ENCODE data around the gene ELOVL2.

DNA sequence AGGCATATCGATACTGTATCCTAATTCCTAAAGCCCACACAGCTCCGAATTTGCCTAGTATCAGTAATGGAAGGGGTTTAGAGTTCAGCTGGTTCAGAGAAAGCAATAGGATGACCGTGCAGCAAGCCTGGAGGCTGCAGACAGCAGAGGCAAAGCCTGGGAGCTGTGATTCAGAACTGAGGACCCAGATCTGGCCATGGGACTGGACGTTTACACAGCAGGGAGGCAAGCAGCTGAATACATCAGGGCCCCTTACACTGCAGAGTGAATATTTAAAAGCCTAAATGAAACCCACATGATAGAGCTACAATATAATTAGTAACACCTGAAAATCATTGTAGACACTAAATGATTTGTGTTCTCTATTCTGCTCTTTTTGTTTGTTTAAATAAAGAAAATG lies 38.0 kb downstream of the ELOVL2 start:
- TF ChIP-seq CHD2 (IDR thresholded peaks at IDR 0.05; ENCODE audit: borderline replicate concordance, low read depth, low read length) (no peak), NFIC (IDR thresholded peaks at IDR 0.05; ENCODE audit: low read depth, low read length) (no peak), SUZ12 (IDR thresholded peaks at IDR 0.05; ENCODE audit: unreplicated experiment) (no peak), RAD21 (IDR thresholded peaks at IDR 0.05; ENCODE audit: insufficient read depth, low read depth, low read length) (no peak), EP300 (IDR thresholded peaks at IDR 0.05; ENCODE audit: borderline replicate concordance in 1 of 2, control insufficient read depth in 1 of 2, low read depth in 2 of 2, low read length in 2 of 2) (no peak), DPF2 (IDR thresholded peaks at IDR 0.05) (no peak), CREB1 (IDR thresholded peaks at IDR 0.05; ENCODE audit: low read depth) (no peak), ATF3 (IDR thresholded peaks at IDR 0.05; ENCODE audit: borderline replicate concordance, extremely low read depth, low read depth, low read length) (no peak), CBX5 (IDR thresholded peaks at IDR 0.05; ENCODE audit: low read depth) (no peak), SMAD1 (IDR thresholded peaks at IDR 0.05; ENCODE audit: low read depth, partially characterized antibody) (no peak)
- TF ChIP-seq, protein P1, sequence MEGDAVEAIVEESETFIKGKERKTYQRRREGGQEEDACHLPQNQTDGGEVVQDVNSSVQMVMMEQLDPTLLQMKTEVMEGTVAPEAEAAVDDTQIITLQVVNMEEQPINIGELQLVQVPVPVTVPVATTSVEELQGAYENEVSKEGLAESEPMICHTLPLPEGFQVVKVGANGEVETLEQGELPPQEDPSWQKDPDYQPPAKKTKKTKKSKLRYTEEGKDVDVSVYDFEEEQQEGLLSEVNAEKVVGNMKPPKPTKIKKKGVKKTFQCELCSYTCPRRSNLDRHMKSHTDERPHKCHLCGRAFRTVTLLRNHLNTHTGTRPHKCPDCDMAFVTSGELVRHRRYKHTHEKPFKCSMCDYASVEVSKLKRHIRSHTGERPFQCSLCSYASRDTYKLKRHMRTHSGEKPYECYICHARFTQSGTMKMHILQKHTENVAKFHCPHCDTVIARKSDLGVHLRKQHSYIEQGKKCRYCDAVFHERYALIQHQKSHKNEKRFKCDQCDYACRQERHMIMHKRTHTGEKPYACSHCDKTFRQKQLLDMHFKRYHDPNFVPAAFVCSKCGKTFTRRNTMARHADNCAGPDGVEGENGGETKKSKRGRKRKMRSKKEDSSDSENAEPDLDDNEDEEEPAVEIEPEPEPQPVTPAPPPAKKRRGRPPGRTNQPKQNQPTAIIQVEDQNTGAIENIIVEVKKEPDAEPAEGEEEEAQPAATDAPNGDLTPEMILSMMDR (IDR thresholded peaks at IDR 0.05 in 2 of 3, conservative IDR thresholded peaks at IDR 0.05 in 1 of 3; ENCODE audit: control insufficient read depth in 2 of 3, extremely low read depth in 1 of 3, insufficient read depth in 1 of 3, low read depth in 3 of 3, low read length in 3 of 3) = no peak

Data from GM12878 (cell line).